Nephron progenitor cell (in vitro differentiated cells): ENCODE results near the gene ATAD2B.

Experiments used
- DNase-seq: peaks from one replicate; pipeline ENCODE4 v3.0.0; 2021
- H3K27ac Mint-ChIP-seq: 2 replicates; pipeline ENCODE4 v1.8.0; 2021; ENCODE audit warnings: mild to moderate bottlenecking, moderate library complexity, mixed read lengths
- H3K27me3 Mint-ChIP-seq: 2 replicates; pipeline ENCODE4 v1.8.0; 2021; ENCODE audit warnings: mild to moderate bottlenecking, low read depth, mixed read lengths; ENCODE audit not compliant: poor library complexity
- H3K36me3 Mint-ChIP-seq: 2 replicates; pipeline ENCODE4 v1.8.0; 2021; ENCODE audit warnings: low read depth, mixed read lengths
- H3K4me1 Mint-ChIP-seq: 2 replicates; pipeline ENCODE4 v1.8.0; 2021; ENCODE audit warnings: mixed read lengths
- H3K4me3 Mint-ChIP-seq: 2 replicates; pipeline ENCODE4 v1.8.0; 2021; ENCODE audit warnings: mild to moderate bottlenecking, moderate library complexity, mixed read lengths
- H3K9me3 Mint-ChIP-seq: 2 replicates; pipeline ENCODE4 v1.8.0; 2021; ENCODE audit warnings: mild to moderate bottlenecking, moderate library complexity, mixed read lengths
- CTCF ChIP-seq: fragments of 200-600 bp; sonication (generic); IDR thresholded peaks from 2 replicates; pipeline ENCODE4 v1.5.0; 2021; ENCODE audit warnings: antibody characterized with exemption

The ATAD2B gene

GRCh38 chr2:23918837-23919489 is 8.0 kb downstream of the ATAD2B start:
- Mint-ChIP-seq H3K4me3 (no peak overlapping the region), H3K27ac (no peak overlapping the region), H3K36me3 (peaks cover 14% of the 10 kb centered on the region)

GRCh38 chr2:23916727-23917405 is 10.1 kb downstream of the ATAD2B start:
- H3K27me3 Mint-ChIP-seq: no peaks in the 10 kb centered on the region
- peak overlapping the region; percentile 62 for H3K27ac Mint-ChIP-seq
- no peak overlapping the region for H3K4me3 Mint-ChIP-seq
- H3K36me3 Mint-ChIP-seq: peaks cover 16% of the 10 kb centered on the region
- no peak for TF ChIP-seq CTCF
- H3K4me1 Mint-ChIP-seq: peaks cover 10% of the 10 kb centered on the region
- DNase-seq: no peak
- no peaks in the 10 kb centered on the region for H3K9me3 Mint-ChIP-seq

More at GRCh38 chr2:23918837-23919489, 8.0 kb downstream of the ATAD2B start:
- DNase-seq: no peak
- Mint-ChIP-seq H3K9me3 (no peaks in the 10 kb centered on the region), H3K4me1 (peaks cover 16% of the 10 kb centered on the region), H3K27me3 (no peaks in the 10 kb centered on the region)
- TF ChIP-seq CTCF: no peak

GRCh38 chr2:23915327-23915726 is 11.6 kb downstream of the ATAD2B start:
- H3K9me3 Mint-ChIP-seq: no peaks in the 10 kb centered on the region
- peaks cover 10% of the 10 kb centered on the region for H3K4me1 Mint-ChIP-seq
- H3K36me3 Mint-ChIP-seq: peaks cover 24% of the 10 kb centered on the region
- no peaks in the 10 kb centered on the region for H3K27me3 Mint-ChIP-seq
- no peak overlapping the region for H3K27ac Mint-ChIP-seq
- TF ChIP-seq CTCF: no peak
- no peak overlapping the region for H3K4me3 Mint-ChIP-seq
- no peak for DNase-seq

- Mint-ChIP-seq H3K9me3 (peaks cover 13% of the 10 kb centered on the region), H3K36me3 (peaks cover 31% of the 10 kb centered on the region), H3K27ac (peak overlapping the region; percentile 52), H3K4me1 (peaks cover 8% of the 10 kb centered on the region), H3K4me3 (no peak overlapping the region), H3K27me3 (no peaks in the 10 kb centered on the region)
- no peak for DNase-seq
- TF ChIP-seq CTCF: no peak
These were observed 14.9 kb downstream of the ATAD2B start for GRCh38 chr2:23912054-23912453.

GRCh38 chr2:23905155-23905554 is 21.8 kb downstream of the ATAD2B start:
- H3K4me1 Mint-ChIP-seq: no peaks in the 10 kb centered on the region
- TF ChIP-seq CTCF: no peak
- H3K36me3 Mint-ChIP-seq: peaks cover 19% of the 10 kb centered on the region
- no peak for DNase-seq
- peak overlapping the region; percentile 87 for H3K27ac Mint-ChIP-seq
- no peak overlapping the region for H3K4me3 Mint-ChIP-seq
- H3K9me3 Mint-ChIP-seq: peaks cover 17% of the 10 kb centered on the region
- H3K27me3 Mint-ChIP-seq: no peaks in the 10 kb centered on the region

- no peak for TF ChIP-seq CTCF
- no peaks in the 10 kb centered on the region for H3K4me1 Mint-ChIP-seq
- H3K27me3 Mint-ChIP-seq: no peaks in the 10 kb centered on the region
- H3K27ac Mint-ChIP-seq: peak overlapping the region; percentile 68
- peaks cover 18% of the 10 kb centered on the region for H3K9me3 Mint-ChIP-seq
- H3K4me3 Mint-ChIP-seq: no peak overlapping the region
- H3K36me3 Mint-ChIP-seq: peaks cover 20% of the 10 kb centered on the region
- no peak for DNase-seq
These were observed 22.2 kb downstream of the ATAD2B start for GRCh38 chr2:23904692-23905091.
